ENCODE measurements around the gene ERVV-1.
"Not testable (repeated sequence)": the region's sequence is repeated elsewhere in the genome, so short reads cannot be mapped to it uniquely, and the experiment has no call there.

The ERVV-1 gene

GRCh38 chr19:53013621-53014020 lies at the start of gene ERVV-1:
TSS of gene ERVV-1 (plus strand) at chr19:53013921. CDS start at chr19:53014091, 170 bp downstream.
- DNase-seq: no peak

- DNase-seq: no peak
Measured at GRCh38 chr19:52967772-52968171, 45.9 kb upstream of the ERVV-1 start.

DNA sequence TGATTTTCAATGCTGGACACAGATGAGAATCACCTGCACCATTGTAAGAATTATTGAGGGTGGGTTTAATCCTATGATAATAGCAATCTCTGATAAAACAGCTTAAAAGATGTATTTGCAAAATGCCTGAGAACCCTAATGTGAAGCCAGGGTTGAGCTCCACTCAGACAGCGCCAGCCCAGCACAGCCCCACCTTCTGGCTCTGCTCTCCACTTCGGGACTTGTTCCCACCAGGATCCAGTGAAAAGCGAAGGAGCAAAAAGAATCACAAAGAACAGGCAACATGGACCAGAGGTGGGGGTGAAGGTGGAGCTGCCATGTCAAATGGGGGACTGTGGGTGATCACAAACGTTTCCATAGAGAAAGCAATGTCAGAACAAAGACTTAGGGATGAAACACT lies 32.4 kb upstream of the ERVV-1 start:
- DNase-seq: no peak

DNA sequence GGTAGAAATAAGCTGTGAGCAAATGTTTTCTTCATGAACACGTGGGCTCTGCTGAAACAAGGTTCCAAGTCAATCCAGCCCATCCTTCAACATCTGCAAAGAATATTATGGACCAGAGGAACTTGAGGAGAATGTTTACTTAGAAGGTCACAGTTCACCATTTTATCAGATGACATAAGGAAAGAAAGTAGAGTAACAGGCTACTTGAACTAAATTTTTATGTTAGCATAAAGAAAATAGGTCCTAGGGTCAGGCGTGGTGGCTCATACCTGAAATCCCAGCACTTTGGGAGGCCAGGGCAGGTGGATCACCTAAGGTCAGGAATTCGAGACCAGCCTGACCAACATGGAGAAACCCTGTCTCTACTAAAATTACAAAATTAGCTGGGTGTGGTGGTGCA lies 30.6 kb upstream of the ERVV-1 start:
- DNase-seq: not testable (repeated sequence)

DNA sequence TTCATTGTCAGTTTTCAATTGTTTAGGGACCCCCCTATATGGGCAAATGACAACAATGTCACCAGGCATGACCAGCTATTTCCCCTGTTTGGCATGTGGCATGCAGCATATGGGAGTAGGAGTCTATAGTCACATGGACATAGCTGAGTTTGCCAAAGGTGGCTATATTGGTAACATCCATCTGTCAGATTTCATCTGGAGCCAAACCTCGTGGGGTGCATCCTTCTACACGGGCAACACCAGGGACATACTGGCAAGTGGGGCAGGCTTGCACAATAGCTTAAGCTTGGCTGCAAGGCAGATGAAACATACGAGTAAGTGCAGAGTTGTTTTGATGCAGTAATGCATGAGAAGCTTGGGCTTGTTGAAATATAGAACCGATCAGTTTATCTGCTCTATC lies 26.5 kb upstream of the ERVV-1 start:
- DNase-seq: no peak

GRCh38 chr19:52988506-52988905 lies 25.2 kb upstream of the ERVV-1 start:
- no peak for DNase-seq

- DNase-seq: no peak
Measured at GRCh38 chr19:52990759-52991418, 22.8 kb upstream of the ERVV-1 start.

- DNase-seq: no peak
Measured at GRCh38 chr19:52991484-52991883, 22.2 kb upstream of the ERVV-1 start.

- DNase-seq: no peak
Measured at GRCh38 chr19:52992109-52993004, 21.4 kb upstream of the ERVV-1 start.

DNA sequence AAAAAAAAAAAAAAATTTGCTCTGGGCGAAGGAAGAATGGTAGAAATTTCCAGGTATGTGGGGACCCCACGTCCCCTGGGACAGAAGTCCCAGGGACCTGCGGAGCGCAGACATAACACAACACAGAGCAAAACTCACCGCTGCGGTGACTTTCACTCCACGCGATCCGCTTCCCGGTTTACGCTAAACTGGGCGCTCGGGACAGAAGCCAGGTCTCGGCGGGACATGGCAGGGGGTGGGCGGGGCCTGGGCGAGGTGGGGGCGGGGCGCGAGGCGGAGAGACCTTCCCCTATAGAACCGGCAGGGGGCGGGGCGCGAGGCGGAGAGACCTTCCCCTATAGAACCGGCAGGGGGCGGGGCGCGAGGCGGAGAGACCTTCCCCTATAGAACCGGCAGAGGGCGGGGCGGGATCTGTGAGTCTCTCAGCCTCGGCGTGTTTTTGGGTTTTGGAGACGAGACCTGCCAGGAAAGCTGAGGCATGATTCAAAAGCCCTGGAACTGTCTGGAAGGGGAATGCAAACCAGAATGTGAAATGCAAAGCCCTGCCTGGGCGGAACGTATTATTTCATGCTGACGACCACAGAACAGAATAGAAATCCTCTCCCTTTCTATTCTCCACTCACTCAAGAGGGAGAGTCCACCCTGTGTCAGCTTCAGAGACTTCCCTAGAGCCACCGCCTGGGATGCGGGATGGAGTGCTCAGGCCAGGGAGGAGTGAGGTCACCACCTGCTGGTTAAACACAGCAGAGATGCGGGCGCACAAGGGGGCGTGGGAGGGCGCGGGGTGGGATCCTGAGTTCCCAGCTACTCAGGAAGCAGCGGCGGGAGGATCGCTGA lies 20.2 kb upstream of the ERVV-1 start:
- DNase-seq: no peak

- no peak for DNase-seq
Measured at GRCh38 chr19:52995711-52996110, 18.0 kb upstream of the ERVV-1 start.

DNA sequence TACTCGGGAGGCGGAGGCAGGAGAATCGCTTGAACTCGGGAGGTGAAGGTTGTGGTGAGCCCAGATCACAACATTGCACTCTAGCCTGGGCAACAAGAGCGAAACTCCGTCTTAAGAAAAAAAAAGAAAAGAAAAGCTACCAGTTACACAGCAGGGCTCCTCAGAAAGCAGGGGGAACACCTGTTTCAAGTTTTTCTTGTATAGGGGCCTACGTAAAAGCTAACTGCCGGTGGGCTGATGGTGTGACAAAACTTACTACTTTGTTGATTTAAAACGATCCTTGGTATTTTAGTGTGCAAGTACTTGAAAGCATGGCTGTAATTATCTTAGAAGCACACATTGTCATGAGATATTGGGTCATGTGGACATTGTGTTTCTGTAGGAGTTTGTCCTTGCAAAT lies 15.7 kb upstream of the ERVV-1 start:
- DNase-seq: no peak

DNA sequence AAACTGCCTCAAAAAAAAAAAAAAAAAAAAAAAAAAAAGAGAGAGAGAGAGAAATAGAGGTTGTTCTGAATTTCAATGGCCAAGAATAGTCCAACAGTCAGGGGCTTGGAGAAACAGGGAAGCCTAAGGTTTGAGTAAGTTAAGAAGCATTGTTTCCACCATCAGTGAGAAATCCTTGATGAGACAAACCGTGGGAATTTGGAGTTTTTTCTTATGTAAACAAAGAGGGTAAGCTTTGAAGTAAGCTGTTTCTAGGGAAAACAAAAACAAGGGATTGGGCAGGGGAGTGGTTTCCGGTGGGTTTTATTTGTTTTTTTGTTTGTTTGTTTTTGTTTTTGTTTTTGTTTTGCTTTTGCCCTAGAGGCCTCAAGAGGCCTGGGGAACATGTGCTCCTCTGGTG lies 11.2 kb upstream of the ERVV-1 start:
- no peak for DNase-seq

- no peak for DNase-seq
Measured at GRCh38 chr19:53004242-53004641, 9.5 kb upstream of the ERVV-1 start.

DNA sequence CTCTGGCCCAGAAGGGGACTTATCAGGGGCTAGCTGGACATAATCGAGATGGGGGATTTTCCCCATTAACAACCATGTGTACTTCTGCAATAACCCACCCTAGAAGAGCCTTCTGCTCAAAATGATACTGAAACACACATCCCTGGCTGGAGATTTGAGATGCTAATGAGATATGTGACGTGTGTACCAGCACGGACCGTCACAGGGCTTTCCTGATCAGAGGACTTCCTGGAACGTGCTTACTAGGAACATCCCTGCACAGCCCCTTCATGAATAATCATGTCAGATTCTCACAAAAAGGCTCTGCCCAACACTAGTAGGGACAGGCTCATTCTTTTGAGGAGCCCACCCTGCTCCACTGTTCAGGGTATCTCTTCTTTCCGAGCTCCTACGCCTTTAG lies 6.5 kb upstream of the ERVV-1 start:
- DNase-seq: no peak

GRCh38 chr19:53007606-53008005 lies 6.1 kb upstream of the ERVV-1 start:
- no peak for DNase-seq

DNA sequence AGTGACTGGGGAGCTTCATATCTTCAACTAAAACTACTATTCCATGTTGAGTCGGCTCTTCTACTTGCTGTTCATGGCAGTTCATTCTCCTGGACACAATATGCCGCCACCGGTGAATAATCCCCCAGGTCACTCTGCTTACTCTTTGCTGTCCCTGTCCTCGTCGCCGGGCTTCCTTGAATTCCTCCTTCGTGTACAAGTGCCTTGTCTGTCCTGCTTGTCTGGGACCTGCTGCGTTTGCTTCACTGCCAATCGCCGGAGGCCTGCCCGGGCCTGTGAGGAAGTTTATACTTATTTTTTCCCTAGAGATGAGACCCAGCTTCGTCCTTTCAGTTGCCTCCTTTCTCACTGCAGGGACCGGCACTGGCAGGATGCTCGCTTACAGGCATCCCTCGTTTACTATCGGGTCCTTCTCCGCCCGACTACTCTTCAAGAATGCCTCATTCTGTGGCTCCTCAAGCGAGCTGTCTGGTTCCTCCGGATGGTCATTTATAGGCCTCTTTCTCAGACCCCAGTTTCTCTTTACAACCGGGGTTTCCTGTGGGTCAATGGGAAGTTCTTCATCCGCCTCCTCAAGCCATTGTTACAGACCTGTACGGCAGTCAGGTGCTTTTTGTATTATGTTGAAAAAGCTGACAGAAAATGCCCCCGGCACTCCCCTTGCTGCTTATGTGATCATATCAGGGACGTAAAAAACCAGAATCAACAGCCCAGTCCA lies 5.5 kb upstream of the ERVV-1 start:
- no peak for DNase-seq

GRCh38 chr19:53010494-53010893 lies 3.2 kb upstream of the ERVV-1 start:
- DNase-seq: no peak

- DNase-seq: no peak
Measured at GRCh38 chr19:53012006-53012405, 1.7 kb upstream of the ERVV-1 start.

- no peak for DNase-seq
Measured at GRCh38 chr19:53015159-53015558, 1.4 kb downstream of the ERVV-1 start.

GRCh38 chr19:53015730-53016129 lies 2.0 kb downstream of the ERVV-1 start:
- no peak for DNase-seq

GRCh38 chr19:53019684-53020083 lies 6.0 kb downstream of the ERVV-1 start:
- no peak for DNase-seq

- not testable (repeated sequence) for DNase-seq
Measured at GRCh38 chr19:53028306-53028705, 14.6 kb downstream of the ERVV-1 start.

Data from NCI-H510A (cell line).